HepG2 (cell line): ENCODE results near the gene TTC23L. TPM values are rescaled to one million over a fixed set of nuclear protein-coding genes. Genes with fewer than 3 reads are reported as not detected.
A peak's percentile ranks its signal among the peaks of the same experiment; 100 is the strongest.

ENCODE experiments used
- ATAC-seq: fragments of 200-7000 bp; cut with Tn5 transposase; 3 replicates; pipeline ENCODE4 v1.9.1; 2020; ENCODE audit warnings: mild to moderate bottlenecking, moderate library complexity
- BruUV-seq: library from RNA; stranded (reverse); fragments of 400-500 nt; replicated peaks from 2 replicates; lab custom pipeline; 2021; lab: Mats Ljungman, UMichigan
- CTCF ChIA-PET: fragments of 300-600 bp; formaldehyde crosslinking; extraction: SDS; loops from one replicate; lab custom pipeline; 2021; ENCODE audit warnings: low total read pairs, inconsistent platforms, low intra/inter-chr PET ratio; lab: Yijun Ruan, JAX
- POLR2A ChIA-PET: fragments of 350-600 bp; sonication (Branson Sonifier 250); formaldehyde crosslinking; loops from one replicate; lab custom pipeline; 2020; ENCODE audit warnings: antibody characterized with exemption, inconsistent platforms; lab: Yijun Ruan, JAX
- DNase-seq: peaks from one replicate; pipeline ENCODE4 v3.0.0-alpha.2; 2015; ENCODE audit warnings: low spot score
- FAIRE-seq: peaks from 3 replicates; lab custom pipeline; 2011; peaks lifted over from hg19 to GRCh38; lab: Jason Lieb, UNC
- H2AFZ ChIP-seq: one replicate; pipeline ENCODE4 v1.6.1; 2011; ENCODE audit warnings: low read length, inconsistent platforms
- H3K27ac ChIP-seq: fragments of 300-600 bp; 3 replicates; pipeline ENCODE4 v1.8.0; 2011; ENCODE audit warnings: mixed run types, mild to moderate bottlenecking, mixed read lengths, low read length, inconsistent platforms; ENCODE audit not compliant: insufficient read depth; ENCODE audit errors: extremely low read length
- H3K27me3 ChIP-seq, 2 experiments: fragments of 200-600 bp in 1 of 2; 2 replicates in 1 of 2; 3 replicates in 1 of 2; pipeline versions ENCODE4 v1.6.0 to v1.8.0; 2011; ENCODE audit warnings: low read length in 2 of 2, mild to moderate bottlenecking in 2 of 2, moderate library complexity in 2 of 2, inconsistent platforms in 1 of 2; ENCODE audit not compliant: insufficient read depth in 2 of 2, control insufficient read depth in 1 of 2
- H3K36me3 ChIP-seq, 2 experiments: fragments of 200-600 bp in 1 of 2; replicated peaks in 1 of 2; 2 replicates in 1 of 2; 3 replicates in 1 of 2; pipeline versions ENCODE4 v1.5.1 to v1.8.0; 2011; ENCODE audit warnings: low read length in 2 of 2, inconsistent platforms in 1 of 2; ENCODE audit not compliant: insufficient read depth in 2 of 2, control insufficient read depth in 1 of 2
- H3K4me1 ChIP-seq: 2 replicates; pipeline ENCODE4 v1.5.1; 2012; ENCODE audit warnings: low read length, inconsistent platforms; ENCODE audit not compliant: insufficient read depth
- H3K4me2 ChIP-seq: 2 replicates; pipeline ENCODE4 v1.6.0; 2011; ENCODE audit warnings: low read depth, low read length, inconsistent platforms
- H3K4me3 ChIP-seq, 3 experiments: fragments of 200-600 bp in 1 of 3; sonication (generic), shearing (Covaris generic) in 1 of 3; replicated peaks in 1 of 3; 2 replicates each; pipeline ENCODE4 v1.5.1; 2011 to 2016; ENCODE audit warnings: low read length in 3 of 3, inconsistent platforms in 2 of 3, low read depth in 2 of 3, mild to moderate bottlenecking in 2 of 3, control low read depth in 1 of 3, mixed read lengths in 1 of 3; ENCODE audit not compliant: insufficient read depth in 1 of 3
- H3K79me2 ChIP-seq: one replicate; pipeline ENCODE4 v1.6.1; 2011; ENCODE audit warnings: low read length, inconsistent platforms; ENCODE audit not compliant: insufficient read depth
- H3K9ac ChIP-seq: 2 replicates; pipeline ENCODE4 v1.6.0; 2011; ENCODE audit warnings: mild to moderate bottlenecking, low read depth, low read length, inconsistent platforms; ENCODE audit not compliant: insufficient read depth
- H3K9me3 ChIP-seq: 2 replicates; pipeline ENCODE4 v1.5.1; 2012; ENCODE audit warnings: mild to moderate bottlenecking, low read length
- H4K20me1 ChIP-seq: 2 replicates; pipeline ENCODE4 v1.6.0; 2011; ENCODE audit warnings: inconsistent platforms, mild to moderate bottlenecking, low read length, moderate library complexity; ENCODE audit not compliant: insufficient read depth
- EED ChIP-seq: sonication (generic); formaldehyde crosslinking; IDR thresholded peaks from 2 replicates; pipeline ENCODE4 v1.5.0; 2020; ENCODE audit warnings: mild to moderate bottlenecking, missing genetic modification reagents
- MED13 ChIP-seq: sonication (generic); formaldehyde crosslinking; IDR thresholded peaks from 2 replicates; pipeline ENCODE4 v1.5.0; 2020; ENCODE audit warnings: missing genetic modification reagents
- MXD4 ChIP-seq: IDR thresholded peaks from 2 replicates; pipeline ENCODE4 v1.6.1; 2016; ENCODE audit warnings: mild to moderate bottlenecking, missing biosample characterization, missing genetic modification reagents
- NR1H2 ChIP-seq: sonication (generic); formaldehyde crosslinking; IDR thresholded peaks from 2 replicates; pipeline ENCODE4 v1.8.1; 2022; ENCODE audit warnings: low read depth, missing genetic modification reagents, borderline replicate concordance
- PHF8 ChIP-seq: sonication (generic); formaldehyde crosslinking; IDR thresholded peaks from 2 replicates; pipeline ENCODE4 v1.5.0; 2020; ENCODE audit warnings: missing genetic modification reagents
- TMF1 ChIP-seq: sonication (generic); formaldehyde crosslinking; IDR thresholded peaks from 2 replicates; pipeline ENCODE4 v1.8.1; 2022; ENCODE audit warnings: low read depth, missing genetic modification reagents
- ZBTB42 ChIP-seq: sonication (generic); formaldehyde crosslinking; IDR thresholded peaks from 2 replicates; pipeline ENCODE4 v1.5.0; 2020; ENCODE audit warnings: mild to moderate bottlenecking, missing genetic modification reagents
- ZNF543 ChIP-seq: sonication (generic); formaldehyde crosslinking; IDR thresholded peaks from 2 replicates; pipeline ENCODE4 v1.4.0; 2020; ENCODE audit warnings: mild to moderate bottlenecking, missing genetic modification reagents
- ZNF589 ChIP-seq: sonication (generic); formaldehyde crosslinking; conservative IDR thresholded peaks from 2 replicates; pipeline ENCODE4 v1.8.0; 2022; ENCODE audit warnings: mild to moderate bottlenecking, moderate library complexity, missing genetic modification reagents
- WGBS: methylation state at CpG from one replicate; pipeline ENCODE4 v1.1.6; 2017; ENCODE audit warnings: low lambda C conversion rate; 5-methylcytosine and 5-hydroxymethylcytosine counted together
- in situ Hi-C: cut with HindIII; loops from 2 replicates; pipeline ENCODE4 v1.10.0; 2017; ENCODE audit warnings: low pct_unique_long_range_greater_than_20kb; ENCODE audit not compliant: extremely low pct_ligation_motif_present
- intact Hi-C: fragments of 100-400 bp; cut with micrococcal nuclease; formaldehyde crosslinking; loops from one replicate; pipeline ENCODE4 v1.10.0; 2022; ENCODE audit not compliant: unreplicated experiment
- polyA plus RNA-seq, 8 experiments: library from polyadenylated mRNA; depleted of rRNA in 3 of 8; stranded (reverse) in 7 of 8; unstranded in 1 of 8; fragments of >200 nt; fragmentation: Illumina TruSeq in 4 of 8; extraction: Trizol in 4 of 8; gene quantifications; 2 replicates each; pipeline versions ENCODE4 v1.2.1 to v1.2.3, GENCODE V29; 2011 to 2016; ENCODE audit warnings: low read depth in 4 of 8, missing spikeins in 1 of 8, mixed read lengths in 1 of 8; ENCODE audit not compliant: insufficient read depth in 1 of 8
- total RNA-seq, 5 experiments: library from RNA; depleted of rRNA; stranded (reverse); fragments of >200 nt; fragmentation: Illumina TruSeq; extraction: Trizol; gene quantifications; 2 replicates each; pipeline ENCODE4 v1.2.3, GENCODE V29; 2016; ENCODE audit warnings: low read depth in 1 of 5
- TF ChIP-seq, protein P1 (sequence below): IDR thresholded peaks from 2 replicates; pipeline ENCODE4 v1.6.1; 2016; ENCODE audit warnings: mild to moderate bottlenecking
- TF ChIP-seq, protein P2 (sequence below): sonication (generic); formaldehyde crosslinking; IDR thresholded peaks from 2 replicates; pipeline ENCODE4 v1.8.0; 2022; ENCODE audit warnings: missing genetic modification reagents, mild to moderate bottlenecking, borderline replicate concordance
- TF ChIP-seq, protein P3 (sequence below): IDR thresholded peaks from 2 replicates; pipeline ENCODE4 v1.6.1; 2016; ENCODE audit warnings: control low read depth
- TF ChIP-seq, protein P4 (sequence below): sonication (generic); formaldehyde crosslinking; IDR thresholded peaks from 2 replicates; pipeline ENCODE4 v1.4.0; 2020; ENCODE audit warnings: missing genetic modification reagents; ENCODE audit errors: not compliant biosample characterization

The TTC23L gene
- total and polyA plus RNA-seq, 2 of the 13 experiments (the other 11 are each of a cell fraction or from before 2014, with no cell fraction given) = 0.37 to 1.4 TPM

DNA sequence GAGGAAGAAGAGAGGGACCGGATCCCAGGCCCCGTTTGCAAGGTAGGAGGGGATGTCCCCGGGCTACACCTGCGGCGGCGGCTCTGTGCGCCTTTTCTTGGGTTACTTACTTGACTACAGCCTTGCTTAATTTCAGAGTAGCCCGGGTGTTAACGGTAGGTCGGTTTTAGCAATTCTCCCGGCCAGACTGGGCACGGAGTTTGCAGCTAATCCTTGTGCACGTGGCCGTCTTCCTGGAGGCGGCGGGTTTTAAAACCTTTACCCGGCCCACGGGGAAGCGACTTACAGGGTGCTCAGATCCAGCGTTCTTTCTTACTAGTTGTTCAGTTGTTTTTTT is 76.9 kb downstream of the TTC23L start (continued):
- TF ChIP-seq MXD4 = 0 out of 2 replicates have a peak, but pooled peaks have one; percentile 3
- TF ChIP-seq EED = 0 out of 2 replicates have a peak, but pooled peaks have one; percentile 10
- no peak for TF ChIP-seq TMF1 (CRISPR knock-in tag)
- no peak for TF ChIP-seq MED13 (CRISPR knock-in tag)
- peak; percentile 29; the same call in 1 of the 2 replicates for TF ChIP-seq PHF8 (CRISPR knock-in tag)
- TF ChIP-seq, protein P1, sequence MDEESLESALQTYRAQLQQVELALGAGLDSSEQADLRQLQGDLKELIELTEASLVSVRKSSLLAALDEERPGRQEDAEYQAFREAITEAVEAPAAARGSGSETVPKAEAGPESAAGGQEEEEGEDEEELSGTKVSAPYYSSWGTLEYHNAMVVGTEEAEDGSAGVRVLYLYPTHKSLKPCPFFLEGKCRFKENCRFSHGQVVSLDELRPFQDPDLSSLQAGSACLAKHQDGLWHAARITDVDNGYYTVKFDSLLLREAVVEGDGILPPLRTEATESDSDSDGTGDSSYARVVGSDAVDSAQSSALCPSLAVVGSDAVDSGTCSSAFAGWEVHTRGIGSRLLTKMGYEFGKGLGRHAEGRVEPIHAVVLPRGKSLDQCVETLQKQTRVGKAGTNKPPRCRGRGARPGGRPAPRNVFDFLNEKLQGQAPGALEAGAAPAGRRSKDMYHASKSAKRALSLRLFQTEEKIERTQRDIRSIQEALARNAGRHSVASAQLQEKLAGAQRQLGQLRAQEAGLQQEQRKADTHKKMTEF = no peak
- TF ChIP-seq ZNF589 (CRISPR knock-in tag) = no peak
- TF ChIP-seq ZBTB42 (CRISPR knock-in tag) = no peak
- TF ChIP-seq, protein P2, sequence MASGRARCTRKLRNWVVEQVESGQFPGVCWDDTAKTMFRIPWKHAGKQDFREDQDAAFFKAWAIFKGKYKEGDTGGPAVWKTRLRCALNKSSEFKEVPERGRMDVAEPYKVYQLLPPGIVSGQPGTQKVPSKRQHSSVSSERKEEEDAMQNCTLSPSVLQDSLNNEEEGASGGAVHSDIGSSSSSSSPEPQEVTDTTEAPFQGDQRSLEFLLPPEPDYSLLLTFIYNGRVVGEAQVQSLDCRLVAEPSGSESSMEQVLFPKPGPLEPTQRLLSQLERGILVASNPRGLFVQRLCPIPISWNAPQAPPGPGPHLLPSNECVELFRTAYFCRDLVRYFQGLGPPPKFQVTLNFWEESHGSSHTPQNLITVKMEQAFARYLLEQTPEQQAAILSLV (CRISPR knock-in tag) = no peak
- 0 out of 2 replicates have a peak, but pooled peaks have one; percentile 8 for TF ChIP-seq ZNF543 (CRISPR knock-in tag)

DNA sequence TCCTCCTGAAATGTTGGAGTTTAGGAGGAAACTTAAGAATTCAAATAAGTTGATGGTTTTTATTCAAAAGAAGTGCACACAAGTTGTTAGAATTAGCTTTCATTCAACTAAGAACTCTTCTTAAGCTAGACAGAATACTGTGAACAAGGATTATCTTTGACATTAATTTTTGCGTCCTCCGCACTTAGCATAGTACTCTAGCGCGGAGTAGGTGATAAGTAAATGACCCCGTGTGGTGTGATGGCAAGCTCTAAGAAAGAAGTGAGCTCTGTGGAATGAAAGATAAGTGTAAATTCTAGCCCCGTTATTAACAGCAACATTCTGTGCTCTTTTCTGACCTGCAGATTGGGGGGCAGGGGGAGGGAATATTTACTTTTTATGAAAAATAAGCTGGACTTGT is 77.6 kb downstream of the TTC23L start:
- in situ Hi-C loops = no loop called here
- H3K36me3 ChIP-seq = peaks cover 2 to 28% of the 10 kb centered on the region in 2 experiments
- no peak for FAIRE-seq
- TF ChIP-seq, protein P1 = no peak
- TF ChIP-seq, protein P3, sequence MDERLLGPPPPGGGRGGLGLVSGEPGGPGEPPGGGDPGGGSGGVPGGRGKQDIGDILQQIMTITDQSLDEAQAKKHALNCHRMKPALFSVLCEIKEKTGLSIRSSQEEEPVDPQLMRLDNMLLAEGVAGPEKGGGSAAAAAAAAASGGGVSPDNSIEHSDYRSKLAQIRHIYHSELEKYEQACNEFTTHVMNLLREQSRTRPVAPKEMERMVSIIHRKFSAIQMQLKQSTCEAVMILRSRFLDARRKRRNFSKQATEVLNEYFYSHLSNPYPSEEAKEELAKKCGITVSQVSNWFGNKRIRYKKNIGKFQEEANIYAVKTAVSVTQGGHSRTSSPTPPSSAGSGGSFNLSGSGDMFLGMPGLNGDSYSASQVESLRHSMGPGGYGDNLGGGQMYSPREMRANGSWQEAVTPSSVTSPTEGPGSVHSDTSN (CRISPR knock-in tag) = no peak
- no peak; the same call in 1 of the 2 replicates for TF ChIP-seq NR1H2 (CRISPR knock-in tag)
- TF ChIP-seq, protein P4, sequence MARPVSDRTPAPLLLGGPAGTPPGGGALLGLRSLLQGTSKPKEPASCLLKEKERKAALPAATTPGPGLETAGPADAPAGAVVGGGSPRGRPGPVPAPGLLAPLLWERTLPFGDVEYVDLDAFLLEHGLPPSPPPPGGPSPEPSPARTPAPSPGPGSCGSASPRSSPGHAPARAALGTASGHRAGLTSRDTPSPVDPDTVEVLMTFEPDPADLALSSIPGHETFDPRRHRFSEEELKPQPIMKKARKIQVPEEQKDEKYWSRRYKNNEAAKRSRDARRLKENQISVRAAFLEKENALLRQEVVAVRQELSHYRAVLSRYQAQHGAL = no peak

More for the DNA sequence above, 77.6 kb downstream of the TTC23L start:
- no peaks in the 10 kb centered on the region; the same call in 1 of the 2 replicates for H4K20me1 ChIP-seq
- H3K9ac ChIP-seq = peak overlapping the region; percentile 97
- peak overlapping the region; percentile 69 for H3K4me2 ChIP-seq
- CTCF ChIA-PET = no interaction called here
- peaks cover 39% of the 10 kb centered on the region for H3K4me1 ChIP-seq
- H3K27ac ChIP-seq = peak overlapping the region; percentile 89
- no TSS peak for BruUV-seq
- H2AFZ ChIP-seq = no peak overlapping the region
- H3K79me2 ChIP-seq = peaks cover 68% of the 10 kb centered on the region
- 1% methylated on average over 6 of the region's 6 CpGs for WGBS
- no peak for DNase-seq
- peak overlapping the region; percentile 83 to 99 (median 95) for H3K4me3 ChIP-seq
- POLR2A ChIA-PET = interaction anchor here (1.2 to 5.4 kb wide), 3 partner anchors 13 to 428 kb away, joined by 3 to 92 read pairs (median 16); partner anchors contain the start of genes DNAJC21 and TTC23L
- no peaks in the 10 kb centered on the region for H3K9me3 ChIP-seq
- no peak for ATAC-seq
- intact Hi-C loops = loop anchor here (5.0 kb wide), 1 partner anchor 259 kb away; the partner anchor contains the start of gene RAI14
- no peaks in the 10 kb centered on the region; a peak in 1 of 5 replicates for H3K27me3 ChIP-seq
